Activated T-helper 1 cell treated with anti-CD3 and anti-CD28 coated beads, Interleukin-2, amount 50 U/mL, for 16 hours (primary cell): ENCODE data around the gene ABT1.

Source experiments
- DNase-seq, 2 donors: peaks; one replicate each; pipeline ENCODE4 v3.0.0-alpha.2; 2020; ENCODE audit warnings: low read depth in 1 of 2, low spot score in 1 of 2

ABT1 gene

DNA sequence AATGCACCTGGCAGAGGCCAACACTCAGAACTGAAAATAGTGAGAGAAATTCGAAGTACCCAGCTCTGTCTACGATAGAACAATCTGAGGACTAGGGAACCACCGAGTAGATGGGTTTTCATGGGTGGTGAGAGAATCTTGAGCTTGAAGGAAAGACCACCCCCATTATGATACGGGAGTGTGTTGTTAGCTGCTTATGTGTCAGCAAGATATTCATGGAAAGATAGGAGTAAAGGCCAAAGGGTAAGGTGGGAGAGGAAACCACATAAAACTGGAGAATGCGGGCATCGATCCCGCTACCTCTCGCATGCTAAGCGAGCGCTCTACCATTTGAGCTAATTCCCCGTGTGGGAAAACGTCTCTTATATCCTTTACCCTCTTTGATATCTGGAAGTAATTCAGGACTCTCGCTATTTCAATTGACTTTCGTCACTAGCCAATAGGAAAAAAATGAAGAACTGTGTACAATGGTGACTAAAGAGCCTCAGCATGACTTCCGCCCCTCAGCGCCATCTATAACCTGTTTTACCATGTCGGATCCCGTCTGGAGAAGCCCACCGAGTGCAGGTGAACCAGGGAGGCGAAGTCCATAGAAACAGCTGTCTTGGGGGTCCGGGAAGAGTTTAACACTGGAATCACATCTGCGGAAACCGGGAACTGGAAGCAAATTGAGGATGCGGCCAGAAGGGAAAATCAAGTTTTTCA, 25.0 kb upstream of the ABT1 start:
- DNase-seq: no peak

DNA sequence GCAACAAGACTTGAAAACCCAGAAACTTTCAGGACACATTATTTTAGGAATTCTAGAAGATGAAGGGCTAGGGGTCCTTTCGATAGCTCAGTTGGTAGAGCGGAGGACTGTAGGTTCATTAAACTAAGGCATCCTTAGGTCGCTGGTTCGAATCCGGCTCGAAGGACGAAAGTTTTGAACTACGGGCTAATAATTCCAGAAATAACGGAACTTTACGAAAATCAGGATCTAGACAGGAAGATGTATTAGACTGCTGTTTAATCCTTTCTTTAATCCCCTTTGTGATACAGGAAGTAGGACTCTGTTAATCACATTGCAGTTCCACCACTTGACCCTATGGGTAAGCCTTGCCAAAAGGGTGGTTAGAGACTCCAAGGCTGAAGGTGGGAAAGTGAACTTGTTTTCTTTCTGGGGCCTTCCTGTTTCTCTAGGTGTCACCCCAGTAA, 21.2 kb upstream of the ABT1 start:
- no peak for DNase-seq

DNA sequence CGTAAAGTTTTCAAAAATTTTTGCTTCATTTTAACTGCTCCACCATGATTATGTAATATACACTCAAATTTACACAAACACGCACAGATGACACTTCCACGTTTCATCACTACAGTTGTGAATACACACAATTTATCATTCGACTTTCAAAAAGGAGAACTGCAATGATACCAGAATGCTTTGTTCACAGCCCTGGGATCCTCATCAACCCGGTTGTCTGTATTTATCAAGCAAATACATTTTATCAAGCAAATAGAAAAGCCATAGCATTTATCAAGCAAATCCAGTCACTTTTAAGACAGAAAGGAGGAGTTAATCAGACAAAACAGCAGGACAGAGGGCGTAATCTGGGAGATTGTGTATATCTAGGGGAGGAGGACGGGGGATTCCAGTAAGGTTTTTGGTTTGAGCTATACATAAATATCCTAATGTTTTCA, 20.3 kb upstream of the ABT1 start:
- no peak for DNase-seq

DNA sequence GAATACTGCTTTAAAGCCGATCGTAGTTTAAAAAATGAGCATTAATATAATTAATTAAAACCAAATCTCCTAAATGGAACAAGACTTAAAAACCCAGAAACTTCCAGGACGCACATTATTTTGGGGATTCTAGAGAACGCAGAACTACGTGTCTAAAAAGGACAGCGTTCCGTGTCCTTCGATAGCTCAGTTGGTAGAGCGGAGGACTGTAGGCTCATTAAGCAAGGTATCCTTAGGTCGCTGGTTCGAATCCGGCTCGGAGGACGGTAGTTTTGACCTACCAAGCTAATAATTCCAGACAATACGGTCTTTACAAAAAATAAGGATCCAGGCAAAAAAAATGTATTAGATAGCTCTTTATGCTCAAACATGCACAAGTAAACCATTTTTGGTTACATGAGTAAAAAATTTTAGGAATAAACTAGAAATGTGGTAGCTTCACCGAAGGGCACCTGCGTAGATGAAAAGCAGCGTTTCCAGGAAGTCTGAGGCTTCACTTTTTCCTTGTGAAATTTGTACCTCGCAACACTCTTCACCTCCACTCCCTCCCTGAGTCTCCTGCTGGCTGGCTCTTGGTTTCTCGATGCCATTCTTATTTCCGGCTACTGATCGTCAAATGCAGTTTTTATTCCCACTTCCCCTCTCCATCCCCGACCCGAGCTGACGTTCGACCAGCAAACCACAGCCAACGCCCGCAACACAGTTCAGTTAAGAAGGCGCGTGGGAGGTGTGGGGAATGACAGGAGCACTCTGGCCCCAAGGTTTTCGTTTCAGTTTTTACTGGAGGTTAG, 19.6 kb upstream of the ABT1 start:
- peak in 1 of 2 donors; percentile 36 for DNase-seq

DNA sequence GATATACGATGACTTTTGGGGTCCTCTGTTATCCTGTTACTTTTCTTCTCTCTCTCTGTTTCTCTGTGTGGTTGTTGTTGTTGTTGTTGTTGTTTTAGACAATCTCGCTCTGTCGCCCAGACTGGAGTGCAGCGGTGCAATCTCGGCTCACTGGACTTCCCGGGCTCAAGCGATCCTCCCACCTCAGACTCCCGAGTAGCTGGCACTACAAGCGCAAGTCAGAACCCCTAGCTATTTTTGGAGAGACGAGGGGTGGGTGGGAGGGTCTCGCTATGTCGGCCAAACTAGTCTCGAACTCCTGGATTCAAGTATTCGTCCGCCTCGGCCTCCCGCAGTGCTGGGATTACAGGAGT, 19.1 kb upstream of the ABT1 start:
- no peak for DNase-seq

DNA sequence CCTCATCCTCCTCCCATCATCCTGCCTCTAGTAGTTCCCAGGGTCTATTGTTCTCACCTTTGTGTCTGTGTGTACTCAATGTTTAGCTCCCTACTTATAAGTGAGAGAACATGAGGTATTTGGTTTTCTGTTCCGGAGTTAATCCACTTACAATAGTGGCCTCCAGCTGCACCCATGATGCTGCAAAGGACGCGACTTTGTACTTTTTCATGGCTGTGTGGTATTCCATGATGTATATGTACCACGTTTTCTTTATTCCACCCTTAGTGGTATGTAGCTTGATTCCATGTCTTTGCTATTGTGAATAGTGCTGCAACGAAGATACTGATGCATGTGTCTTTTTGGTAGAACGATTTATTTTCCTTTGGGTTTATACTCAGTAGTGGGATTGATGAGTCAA, 18.5 kb upstream of the ABT1 start:
- DNase-seq: no peak

DNA sequence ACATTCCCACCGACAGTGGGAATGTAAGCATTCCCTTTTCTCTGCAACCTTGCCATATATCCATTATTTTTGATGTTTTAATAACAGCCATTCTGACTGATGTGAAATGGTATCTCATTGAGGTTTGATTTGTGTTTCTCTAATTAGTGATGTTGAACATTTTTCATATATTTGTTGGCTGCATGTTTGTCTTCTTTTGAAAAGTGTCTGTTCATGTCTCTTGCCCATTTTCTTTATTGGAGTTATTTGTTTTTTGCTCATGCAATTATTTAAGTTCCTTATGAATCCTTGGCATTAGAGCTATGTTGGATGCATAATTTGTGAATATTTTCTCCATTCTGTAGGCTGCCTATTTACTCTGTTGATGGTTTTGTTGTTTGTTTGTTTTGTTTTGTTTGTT, 18.0 kb upstream of the ABT1 start:
- no peak for DNase-seq

DNA sequence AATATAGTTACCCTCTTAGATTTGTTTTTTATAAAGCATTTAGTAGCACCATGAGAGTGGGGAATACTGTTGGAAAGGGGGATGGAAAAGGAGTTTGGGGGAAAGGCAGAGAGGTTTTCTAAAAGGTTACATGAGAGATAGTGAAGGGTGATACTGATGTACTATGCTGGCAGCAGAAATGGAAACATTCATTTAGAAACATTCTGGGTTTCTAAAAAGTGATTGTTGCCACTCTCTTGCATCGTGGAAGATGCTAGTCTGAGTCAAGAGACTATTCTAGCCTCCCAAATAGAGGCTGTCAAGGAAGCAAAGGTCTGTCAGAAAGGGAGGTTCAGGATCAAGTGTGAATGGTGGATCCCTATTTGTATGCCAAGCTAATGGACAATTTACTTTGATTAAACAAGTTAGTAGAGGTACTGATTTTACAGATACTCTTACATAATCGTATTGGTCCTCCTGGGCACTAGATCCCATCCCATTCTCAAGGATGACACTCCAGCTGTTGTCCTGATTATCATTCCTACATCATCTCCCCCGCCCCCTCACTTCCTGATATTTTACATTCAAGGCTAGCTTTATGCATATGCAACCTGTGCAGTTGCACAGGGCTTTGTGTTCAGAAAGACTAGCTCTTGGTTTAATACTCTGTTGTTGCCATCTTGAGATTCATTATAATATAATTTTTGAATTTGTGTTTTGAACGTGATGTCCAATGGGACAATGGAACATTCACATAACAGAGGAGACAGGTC, 15.4 kb upstream of the ABT1 start:
- no peak for DNase-seq

DNA sequence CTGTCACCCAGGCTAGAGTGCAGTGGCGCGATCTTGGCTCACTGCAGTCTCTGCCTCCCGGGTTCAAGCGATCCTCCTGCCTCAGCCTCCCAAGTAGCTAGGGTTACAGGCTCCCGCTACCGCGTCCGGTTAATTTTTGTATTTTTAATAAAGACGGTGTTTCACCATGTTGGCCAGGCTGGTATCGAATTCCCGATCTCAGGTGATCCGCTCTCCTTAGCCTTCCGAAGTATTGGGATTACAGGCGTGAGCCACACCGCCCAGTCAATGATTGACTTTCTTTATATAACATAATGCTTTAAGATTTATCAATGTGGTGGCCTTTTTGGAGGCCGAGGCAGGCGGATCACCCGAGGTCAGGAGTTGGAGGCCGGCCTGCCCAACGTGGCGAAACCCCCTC, 7.8 kb upstream of the ABT1 start:
- DNase-seq: no peak

DNA sequence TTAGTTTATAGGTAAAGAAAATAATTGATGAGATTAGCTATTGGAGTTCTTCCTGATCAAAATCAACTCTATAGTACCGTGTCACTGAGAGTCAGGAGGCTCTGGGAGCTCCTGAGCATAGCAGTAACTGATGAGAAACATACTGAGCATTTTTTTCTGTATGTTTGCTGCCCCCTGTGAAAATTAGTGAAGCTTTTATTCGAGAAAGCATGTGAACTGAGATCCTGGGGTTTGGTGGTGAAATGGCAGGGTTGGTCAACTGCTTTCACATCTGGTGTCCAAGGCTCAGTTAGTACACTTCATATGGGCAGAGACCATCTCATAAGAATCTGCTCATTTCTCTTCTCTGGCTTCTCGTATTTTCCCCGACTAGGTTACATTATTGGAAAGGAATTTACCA, 4.1 kb upstream of the ABT1 start:
- DNase-seq: no peak

DNA sequence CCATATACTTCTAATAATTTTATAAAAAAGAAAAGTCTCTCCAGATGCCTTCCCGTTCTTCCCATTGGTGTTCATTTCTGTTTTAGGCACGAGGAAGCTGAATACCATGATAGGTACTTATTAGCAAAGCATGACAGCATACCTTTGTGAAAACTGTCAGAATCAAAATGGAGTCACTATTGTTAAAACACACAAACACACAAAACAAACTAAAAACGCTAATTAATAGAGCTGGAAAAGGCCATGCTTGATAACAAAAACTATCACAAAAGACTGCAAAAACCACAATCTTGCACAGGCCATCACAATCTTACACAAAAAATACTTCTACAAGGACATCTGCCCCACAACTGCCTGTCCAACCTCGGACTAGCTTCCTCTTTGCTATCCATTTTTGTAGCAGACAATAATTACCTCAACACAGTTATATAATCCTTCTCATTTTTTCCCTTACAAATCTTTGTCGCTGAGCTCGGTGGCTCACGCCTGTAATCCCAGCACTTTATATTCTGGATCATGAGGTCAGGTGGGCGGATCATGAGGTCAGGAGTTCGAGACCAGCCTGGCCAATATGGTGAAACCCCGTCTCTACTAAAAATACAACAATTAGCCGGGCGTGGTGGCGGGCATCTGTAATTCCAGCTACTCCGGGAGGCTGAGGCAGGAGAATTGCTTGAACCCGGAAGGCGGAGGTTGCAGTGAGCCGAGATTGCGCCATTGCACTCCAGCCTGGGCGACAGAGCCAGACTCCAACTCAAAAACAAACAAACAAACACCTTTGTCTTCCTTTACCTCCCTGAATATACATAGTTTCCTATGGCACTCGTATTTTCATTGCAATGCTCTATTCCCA, 3.2 kb upstream of the ABT1 start:
- DNase-seq: no peak

DNA sequence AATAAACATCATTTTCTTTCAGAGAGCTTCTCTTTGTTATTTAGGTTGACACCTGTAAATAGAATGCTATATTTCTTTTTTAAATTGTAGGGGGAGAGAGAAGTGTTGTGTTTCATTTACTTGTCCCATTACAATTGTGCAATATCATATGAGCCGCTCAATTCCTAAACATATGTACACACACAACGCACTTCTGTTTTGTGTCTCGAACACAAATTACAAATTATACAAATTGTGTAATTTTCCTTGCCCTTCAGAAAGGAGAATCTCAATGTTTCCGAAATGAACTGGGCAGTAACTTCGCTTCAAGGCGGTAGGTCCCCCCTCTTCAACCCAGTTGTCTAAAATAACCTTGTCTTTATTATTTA, 2.6 kb upstream of the ABT1 start:
- DNase-seq: no peak

DNA sequence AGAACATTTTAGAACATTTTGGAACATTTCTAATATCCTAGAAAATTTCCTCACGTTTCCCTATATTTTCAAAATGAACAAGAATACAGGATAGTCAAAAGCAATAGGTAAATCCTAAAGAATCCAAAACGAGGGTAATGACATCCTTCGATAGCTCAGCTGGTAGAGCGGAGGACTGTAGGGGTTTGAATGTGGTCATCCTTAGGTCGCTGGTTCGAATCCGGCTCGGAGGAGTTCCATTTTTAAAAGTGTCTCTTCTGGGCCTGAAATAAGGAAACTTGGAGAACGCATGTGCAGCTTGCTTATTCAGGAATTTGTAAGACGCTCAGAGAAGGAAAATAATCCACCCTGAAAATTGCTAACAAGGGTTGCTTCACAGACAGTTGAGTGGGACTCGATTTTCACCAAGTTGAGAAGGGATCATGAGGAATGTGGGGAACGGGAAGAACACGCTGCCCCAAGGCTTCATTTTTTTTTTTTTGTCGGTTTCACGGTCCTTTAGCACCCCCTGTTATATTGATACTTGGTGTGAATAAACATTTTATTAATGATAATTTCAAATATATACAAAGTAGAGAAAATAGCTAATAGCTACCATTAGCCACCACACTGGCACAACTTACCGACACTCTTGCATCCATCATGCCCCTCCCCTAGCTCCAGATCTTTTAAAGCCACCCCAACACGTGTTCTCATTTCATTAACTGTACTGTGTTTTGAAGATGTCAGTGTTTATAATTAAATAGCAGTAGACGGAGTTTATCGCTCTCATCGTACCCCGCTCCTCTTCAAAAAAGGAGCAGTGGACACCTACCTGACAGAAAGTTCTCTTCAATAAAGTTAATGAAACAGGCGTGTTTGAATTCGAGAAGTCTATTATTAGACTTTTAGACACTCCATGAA, 1.8 kb upstream of the ABT1 start:
- DNase-seq: no peak

DNA sequence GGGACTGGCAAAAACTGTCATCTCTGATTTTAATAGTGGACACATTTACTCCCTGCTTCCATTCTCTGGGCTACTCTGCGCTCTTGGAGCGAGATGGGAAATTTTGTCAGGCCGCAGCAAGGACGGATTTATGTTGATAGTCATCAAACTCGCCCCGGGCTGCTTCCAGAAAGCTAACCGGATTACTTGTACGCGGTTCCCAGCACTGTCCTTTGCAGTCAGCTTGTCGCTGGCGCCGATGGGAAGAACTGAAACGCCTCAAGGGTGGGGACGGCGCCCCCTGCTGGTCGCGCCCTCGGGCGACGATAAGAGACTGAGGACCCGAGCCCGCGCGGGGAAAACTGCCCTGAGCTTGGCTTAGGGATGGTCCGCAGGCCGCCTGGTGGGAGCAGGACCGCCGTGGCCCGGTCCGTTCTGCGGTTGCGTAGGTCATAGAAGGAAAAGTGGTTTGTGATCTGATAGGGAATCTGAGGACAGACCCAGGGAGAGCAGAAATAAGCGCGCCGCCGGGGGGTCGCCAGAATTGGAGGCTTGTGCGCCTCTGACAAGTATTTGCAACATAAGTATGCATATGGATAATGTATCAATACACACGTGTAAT, 984 bp upstream of the ABT1 start:
- DNase-seq: peak; percentile 81 to 82

DNA sequence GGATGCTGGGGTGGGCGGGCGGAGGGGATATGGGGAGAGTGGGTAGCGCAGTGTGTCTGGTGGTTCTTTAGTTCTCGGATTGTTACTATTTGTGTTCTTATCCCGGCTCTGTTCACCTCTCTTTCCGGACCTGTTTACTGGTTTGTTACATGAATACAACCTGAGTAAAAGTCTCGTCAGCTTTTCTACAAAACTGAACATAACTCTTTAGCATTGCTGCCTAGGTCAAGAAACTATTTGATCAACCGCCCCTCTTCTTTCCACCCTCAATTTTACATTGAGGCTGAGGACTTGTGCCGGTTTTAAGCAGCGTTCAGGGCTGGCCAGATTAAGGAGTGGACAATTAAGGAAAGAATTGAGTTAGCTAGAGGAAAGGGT, 625 bp downstream of the ABT1 start:
- no peak for DNase-seq

DNA sequence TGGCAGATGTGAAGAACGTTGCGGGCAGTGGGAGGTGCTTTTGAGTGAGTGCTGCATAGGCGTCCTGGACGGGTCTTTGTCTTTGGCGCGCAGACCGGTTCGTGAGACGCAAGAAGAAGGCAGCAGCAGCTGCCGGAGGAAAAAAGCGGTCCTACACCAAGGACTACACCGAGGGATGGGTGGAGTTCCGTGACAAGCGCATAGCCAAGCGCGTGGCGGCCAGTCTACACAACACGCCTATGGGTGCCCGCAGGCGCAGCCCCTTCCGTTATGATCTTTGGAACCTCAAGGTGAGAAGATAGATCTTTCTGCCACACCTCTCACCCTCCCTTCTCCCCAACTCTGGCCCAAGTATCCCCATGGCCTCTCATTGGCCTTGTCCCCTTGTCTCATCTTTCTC, 1.1 kb downstream of the ABT1 start:
- DNase-seq: no peak

DNA sequence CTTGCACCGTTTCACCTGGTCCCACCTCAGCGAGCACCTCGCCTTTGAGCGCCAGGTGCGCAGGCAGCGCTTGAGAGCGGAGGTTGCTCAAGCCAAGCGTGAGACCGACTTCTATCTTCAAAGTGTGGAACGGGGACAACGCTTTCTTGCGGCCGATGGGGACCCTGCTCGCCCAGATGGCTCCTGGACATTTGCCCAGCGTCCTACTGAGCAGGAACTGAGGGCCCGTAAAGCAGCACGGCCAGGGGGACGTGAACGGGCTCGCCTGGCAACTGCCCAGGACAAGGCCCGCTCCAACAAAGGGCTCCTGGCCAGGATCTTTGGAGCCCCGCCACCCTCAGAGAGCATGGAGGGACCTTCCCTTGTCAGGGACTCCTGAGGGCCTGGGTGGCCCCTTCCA, 1.5 kb downstream of the ABT1 start:
- no peak for DNase-seq

DNA sequence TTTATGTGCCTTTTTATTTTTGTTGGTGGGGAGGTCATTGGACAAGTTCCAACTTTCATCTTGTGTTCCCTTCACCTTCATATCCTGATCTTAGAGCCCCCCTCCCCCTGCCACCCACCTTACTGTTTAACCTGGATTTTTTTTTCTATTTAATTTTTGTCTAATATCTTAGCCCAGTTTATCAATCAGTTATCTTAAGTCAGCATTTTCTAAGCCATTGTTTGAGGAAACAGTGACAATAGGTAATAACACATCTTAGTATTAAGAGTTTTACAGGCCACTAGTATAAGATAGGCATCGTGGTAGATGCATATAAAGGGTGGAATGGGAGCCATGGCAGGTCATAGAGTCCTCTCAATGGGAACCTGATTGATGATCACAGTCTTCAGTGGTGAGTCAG, 2.4 kb downstream of the ABT1 start:
- DNase-seq: no peak

DNA sequence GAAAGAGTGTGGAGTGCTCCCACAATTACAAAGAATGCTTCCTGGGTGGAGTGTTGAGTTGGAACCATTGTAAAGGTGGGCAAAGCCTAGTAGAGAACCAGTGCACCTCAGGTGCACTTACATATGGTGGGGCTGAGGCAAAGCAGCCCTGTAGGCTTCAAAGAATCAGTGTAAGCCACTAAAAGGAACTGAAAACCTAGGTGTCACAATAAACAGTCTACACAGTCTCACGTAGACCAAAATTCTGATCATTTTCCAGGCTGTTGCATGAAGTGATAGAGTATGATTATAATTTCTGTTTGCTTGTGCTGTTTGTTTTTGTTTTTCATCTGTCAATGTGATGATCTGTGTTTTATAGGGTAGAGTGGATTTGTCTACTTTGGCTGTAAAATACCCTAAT, 2.8 kb downstream of the ABT1 start:
- DNase-seq: no peak

DNA sequence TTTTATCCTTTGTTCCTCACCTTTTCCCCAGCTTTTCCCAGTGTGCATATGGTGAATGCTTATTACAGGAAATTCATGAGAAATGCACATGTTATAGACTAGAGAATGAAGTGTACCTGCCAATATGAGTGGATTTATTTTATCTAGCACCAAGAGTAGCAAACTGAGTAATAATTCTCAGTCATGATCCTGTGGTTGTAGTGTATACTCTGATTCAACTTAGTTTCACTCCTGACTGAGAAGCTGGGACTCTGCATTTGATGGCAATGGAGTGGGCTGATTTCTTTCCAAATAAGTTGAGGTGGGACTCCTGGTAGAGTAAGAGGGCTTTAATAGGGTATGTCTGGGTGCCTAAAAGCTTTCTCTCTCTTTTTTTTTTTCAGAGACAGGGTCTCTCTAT, 4.0 kb downstream of the ABT1 start:
- DNase-seq: no peak
